NCI-H2227 (cell line): ENCODE results near the gene RCOR3.
"Not testable (repeated sequence)": the region's sequence is repeated elsewhere in the genome, so short reads cannot be mapped to it uniquely, and the experiment has no call there.

Experiments used
- DNase-seq: peaks from one replicate; lab custom pipeline; 2025; ENCODE audit not compliant: unreplicated experiment; lab: John Stamatoyannopoulos, UW

Gene RCOR3

DNA sequence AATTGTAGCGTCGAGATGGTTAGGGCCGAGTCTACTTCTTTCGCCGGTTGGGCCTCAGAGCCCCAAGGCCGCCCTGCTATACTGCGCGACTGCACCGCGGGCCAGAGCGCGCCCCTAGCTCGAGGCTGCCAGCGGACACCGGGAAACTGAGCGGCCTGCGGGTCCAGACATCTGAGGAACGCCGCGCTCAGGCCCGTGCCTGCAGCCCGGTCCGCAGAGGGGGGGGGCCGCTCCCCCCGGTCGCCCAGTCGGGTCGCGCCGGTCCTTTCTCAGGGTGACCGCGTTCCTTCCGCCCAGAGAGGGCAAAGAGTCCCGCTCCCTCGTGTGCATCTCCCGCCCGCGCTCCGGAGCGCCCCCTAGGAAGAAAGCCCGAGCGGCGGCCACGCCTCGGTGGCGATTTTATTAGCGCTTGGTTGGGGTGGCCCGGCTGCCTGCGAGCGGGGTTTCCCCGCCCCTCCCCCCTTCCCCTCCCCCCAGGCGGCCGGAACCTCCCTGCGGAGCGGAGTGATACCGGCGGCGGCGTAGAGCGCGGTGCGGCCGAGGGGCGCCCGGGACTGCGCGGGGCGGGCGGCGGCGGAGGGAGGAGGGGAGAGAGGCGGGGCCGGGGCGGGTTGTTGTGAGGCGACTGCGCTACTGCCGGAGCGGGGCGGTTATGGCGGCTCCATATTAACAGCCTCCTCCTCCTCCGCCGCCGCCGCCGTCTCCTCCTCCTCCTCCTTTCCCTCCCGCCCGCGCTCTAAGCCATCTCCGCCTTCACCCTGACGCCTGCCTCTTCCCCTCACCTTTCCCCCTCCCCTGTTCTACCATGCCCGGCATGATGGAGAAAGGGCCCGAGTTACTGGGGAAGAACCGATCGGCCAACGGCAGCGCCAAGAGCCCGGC lies at the start of gene RCOR3:
TSS of gene RCOR3 (plus strand) at position 611 of the 882 bp plus-strand sequence. CDS start at position 806, 195 bp downstream.
- DNase-seq = peak; percentile 99

GRCh38 chr1:211210052-211210451 lies 49.1 kb upstream of the RCOR3 start:
- no peak for DNase-seq

DNA sequence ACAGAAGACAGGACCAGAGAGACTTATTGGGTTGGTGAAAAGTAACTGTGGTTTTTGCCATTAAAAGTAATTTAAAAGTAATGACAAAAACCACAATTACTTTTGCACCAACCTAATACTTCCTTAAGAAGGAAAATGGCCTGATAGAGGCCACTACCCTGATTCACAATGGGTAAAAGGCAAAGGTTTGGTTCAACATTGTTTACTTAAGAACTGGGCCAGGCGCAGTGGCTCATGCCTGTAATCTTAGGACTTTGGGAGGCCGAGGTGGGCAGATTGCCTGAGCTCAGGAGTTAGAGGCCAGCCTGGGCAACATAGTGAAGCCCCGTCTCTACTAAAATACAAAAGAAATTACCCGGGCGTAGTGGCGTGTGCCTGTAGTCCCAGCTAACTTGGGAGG lies 48.2 kb upstream of the RCOR3 start:
- DNase-seq = no peak

DNA sequence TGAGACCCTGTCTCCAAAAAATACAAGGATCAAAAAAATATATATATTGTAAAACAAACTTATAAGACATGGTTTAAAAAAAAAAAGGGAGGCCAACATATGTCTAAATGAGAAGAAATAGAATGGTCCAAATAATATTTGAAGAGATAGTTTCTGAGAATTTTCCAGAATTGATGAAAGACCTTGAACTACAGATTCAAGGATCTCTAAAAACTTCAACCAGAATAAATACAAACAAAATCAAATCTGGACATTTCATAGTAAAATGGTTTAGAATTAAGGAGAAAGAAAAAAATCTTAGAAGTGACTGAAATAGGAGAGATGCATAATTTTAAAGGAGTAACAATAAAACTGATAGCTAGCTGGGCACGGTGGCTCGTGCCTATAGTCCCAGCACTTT lies 45.5 kb upstream of the RCOR3 start:
- no peak for DNase-seq

DNA sequence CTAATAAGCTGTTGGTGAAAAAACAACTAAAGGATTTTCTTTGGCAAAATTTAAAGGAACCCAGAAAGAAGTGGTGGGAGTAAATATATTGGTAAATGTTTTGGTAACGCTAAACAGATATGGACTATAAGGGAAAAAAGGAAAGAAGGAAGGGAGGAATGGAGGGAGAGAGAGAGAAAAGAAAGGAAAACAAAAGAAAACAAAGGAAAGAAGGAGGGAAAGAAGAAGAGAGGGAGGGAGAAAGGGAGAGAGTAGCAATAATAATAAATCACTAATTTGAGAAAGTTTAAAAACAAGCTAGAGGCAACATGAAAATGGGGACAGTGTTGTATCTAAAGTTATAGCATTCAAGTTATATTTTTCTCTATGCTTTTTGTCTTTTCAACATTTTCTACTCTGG lies 43.6 kb upstream of the RCOR3 start:
- DNase-seq = no peak

GRCh38 chr1:211217392-211217791 lies 41.8 kb upstream of the RCOR3 start:
- no peak for DNase-seq

GRCh38 chr1:211222469-211223234 lies 36.5 kb upstream of the RCOR3 start:
- DNase-seq = not testable (repeated sequence)

DNA sequence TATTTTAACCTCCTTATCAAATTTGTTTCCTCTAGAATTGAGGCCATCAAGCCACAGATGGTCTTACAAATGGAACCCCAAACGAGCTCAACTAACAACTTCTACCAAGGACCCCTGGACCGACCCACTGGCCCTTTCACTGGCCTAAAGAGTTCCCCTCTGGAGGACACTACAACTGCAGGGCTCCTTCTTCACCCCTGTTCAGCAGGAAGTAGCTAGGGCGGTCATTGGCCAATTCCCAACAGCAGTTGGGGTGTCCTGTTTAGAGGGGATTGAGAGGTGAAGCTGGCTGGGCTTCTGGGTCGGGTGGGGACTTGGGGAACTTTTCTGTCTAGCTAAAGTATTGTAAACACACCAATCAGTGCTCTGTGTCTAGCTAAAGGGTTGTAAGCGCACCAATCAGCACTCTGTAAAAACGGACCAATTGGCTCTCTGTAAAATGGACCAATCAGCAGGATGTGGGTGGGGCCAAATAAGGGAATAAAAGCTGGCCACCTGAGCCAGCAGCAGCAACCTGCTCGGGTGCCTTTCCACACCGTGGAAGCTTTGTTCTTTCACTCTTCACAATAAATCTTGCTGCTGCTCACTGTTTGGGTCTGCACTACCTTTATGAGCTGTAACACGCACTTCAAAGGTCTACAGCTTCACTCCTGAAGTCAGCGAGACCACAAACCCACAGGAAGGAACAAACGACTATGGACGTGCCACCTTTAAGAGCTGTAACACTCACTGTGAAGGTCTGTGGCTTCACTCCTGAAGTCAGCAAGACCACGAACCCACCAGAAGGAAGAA lies 30.4 kb upstream of the RCOR3 start:
- not testable (repeated sequence) for DNase-seq

- DNase-seq = no peak
Observed at GRCh38 chr1:211229365-211229759, 29.8 kb upstream of the RCOR3 start.

DNA sequence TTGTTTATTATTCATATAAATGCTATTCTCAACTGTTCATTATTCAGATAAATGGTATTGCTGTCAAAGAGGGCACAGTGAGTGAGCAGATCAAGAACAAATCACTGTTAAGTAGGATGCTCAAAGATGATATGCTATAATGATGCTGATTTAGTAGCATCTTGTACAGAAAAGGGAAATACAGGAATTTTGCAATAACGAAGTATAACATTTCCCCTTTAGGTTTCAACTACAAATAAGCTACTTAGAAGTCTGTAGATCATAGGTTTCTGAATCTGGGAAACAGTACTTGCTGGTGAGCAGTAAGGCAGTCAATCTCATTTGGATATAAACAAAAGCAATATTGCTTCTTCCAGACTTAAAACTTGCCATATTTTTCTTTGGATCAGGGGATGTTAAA lies 27.3 kb upstream of the RCOR3 start:
- DNase-seq = no peak

DNA sequence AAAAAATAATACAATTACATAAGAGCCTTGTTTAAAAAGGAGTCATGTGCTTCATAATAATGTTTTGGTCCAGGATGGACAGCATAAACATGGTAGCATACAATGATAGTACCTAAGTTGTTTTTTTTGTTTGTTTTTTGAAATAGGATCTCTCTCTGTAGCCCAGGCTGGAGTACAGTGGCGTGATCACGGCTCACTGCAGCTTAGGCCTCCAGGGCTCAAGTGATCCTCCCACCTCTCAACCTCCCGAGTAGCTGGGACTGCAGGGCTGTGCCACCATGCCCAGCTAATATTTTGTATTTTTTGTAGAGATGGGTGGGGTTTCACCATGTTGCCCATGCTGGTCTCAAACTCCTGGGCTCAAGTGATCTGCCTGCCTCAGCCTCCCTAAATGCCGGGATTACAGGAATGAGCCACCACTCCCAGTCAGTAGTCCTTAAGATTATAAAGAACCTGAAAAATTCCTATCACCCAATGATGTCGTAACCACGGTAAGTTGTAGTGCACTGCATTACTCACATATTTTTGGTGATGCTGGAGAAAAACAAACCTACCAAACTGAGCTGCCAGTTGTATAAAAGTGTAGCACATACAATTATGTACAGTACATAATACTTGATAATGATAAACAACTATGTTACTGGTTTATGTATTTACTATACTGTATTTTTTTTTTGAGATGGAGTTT lies 22.4 kb upstream of the RCOR3 start:
- DNase-seq = no peak

DNA sequence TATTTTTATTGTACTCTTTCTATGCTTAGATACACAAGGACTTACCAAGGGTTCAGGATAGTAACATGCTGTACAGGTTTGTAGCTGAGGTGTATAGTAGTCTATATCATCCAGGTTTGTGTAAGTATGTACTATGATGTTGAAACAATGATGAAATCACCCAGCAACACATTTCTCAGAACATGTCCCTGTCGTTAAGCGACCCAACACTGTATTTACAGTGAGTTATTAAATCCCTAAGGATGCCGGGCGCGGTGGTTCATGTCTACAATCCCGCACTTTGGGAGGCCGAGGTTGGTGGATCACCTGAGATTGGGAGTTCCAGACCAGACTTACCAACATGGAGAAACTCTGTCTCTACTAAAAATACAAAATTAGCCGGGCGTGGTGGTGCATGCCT lies 21.6 kb upstream of the RCOR3 start:
- no peak for DNase-seq

DNA sequence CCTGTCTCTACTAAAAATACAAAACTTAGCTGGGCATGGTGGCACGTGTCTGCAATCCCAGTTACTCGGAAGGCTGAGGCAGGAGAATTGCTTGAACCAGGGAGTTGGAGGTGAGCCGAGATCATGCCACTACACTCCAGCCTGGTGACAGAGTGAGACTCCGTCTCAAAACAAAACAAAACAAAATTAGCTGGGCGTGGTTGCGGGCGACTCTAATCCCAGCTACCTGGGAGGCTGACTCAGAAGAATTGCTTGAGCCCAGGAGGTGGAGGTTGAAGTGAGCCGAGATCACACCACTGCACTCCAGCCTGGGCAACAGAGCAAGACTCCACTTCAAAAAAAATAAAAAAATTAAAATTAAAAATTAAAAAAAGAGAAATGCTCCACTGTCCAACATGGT lies 18.6 kb upstream of the RCOR3 start:
- DNase-seq = not testable (repeated sequence)

DNA sequence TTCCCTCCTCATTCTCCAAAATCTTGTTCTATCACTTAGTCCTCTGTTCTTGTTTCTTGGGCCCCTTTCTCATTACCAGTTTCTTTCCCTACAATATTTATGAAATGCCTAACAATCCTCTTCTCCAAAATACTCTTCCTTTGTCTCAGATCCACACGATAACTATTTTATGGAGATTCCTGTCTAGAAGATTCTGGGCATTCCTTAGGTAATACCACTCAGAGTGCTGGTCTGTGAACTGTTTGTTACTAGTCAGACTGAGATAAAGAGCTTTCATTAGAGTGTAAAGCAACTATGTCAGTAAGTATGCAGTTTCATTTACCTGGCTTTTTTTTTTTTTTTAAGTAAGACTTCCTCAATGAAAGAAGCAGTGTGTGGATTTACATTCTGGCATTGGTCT lies 18.1 kb upstream of the RCOR3 start:
- no peak for DNase-seq

- not testable (repeated sequence) for DNase-seq
Observed at GRCh38 chr1:211243639-211244038, 15.5 kb upstream of the RCOR3 start.

DNA sequence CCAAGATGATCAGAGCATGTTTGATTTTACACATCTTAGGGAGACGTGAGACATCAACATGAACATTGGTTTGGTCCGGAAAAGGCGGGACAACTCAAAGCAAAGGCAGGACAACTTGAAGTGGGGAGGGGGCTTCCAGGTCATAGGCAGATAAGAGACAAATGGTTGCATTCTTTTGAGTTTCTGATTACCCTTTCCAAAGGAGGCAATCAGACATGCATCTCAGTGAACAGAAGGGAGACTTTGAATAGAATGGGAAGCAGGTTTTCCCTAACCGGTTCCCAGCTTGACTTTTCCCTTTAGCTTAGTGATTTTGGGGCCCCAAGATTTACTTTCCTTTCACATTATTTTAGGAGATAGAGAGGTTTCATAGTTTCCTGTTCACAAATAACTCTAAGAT lies 12.6 kb upstream of the RCOR3 start:
- DNase-seq = not testable (repeated sequence)

DNA sequence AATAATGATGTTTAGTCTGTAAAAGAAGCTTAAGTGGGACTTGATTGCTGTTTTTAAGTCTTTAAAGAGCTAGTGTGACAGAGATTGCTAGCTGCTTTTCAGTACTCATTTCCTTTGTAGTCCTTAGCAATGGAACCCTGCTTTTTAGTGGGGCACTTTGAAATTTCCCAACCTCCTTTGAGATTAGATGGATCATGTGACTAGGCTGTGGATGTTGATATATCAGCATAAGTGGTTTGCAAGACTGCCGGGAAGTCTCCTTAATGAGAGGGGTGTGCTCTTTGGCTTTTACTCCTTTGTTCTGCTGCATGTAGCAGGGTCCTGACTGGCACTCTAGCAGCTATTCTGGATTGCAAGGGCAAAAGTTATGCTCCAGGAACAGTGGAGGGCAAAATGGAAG lies 11.2 kb upstream of the RCOR3 start:
- DNase-seq = peak; percentile 62

- DNase-seq = not testable (repeated sequence)
Observed at GRCh38 chr1:211249611-211250010, 9.6 kb upstream of the RCOR3 start.

- no peak for DNase-seq
Observed at GRCh38 chr1:211257826-211258225, 1.3 kb upstream of the RCOR3 start.

- DNase-seq = peak; percentile 87
Observed at GRCh38 chr1:211258310-211258755, 833 bp upstream of the RCOR3 start.
